OCI-LY7 (cell line): ENCODE results near the gene PIAS4.

Experiments
- EZH2phosphoT487 ChIP-seq: fragments of 200-600 bp; sonication (generic); IDR thresholded peaks from 2 replicates; pipeline ENCODE4 v1.6.1; 2018; ENCODE audit warnings: low read depth, borderline replicate concordance, mild to moderate bottlenecking, mixed run types, antibody characterized with exemption, low read length, moderate library complexity, mixed read lengths
- TF ChIP-seq, protein P1 (sequence below): fragments of 200-600 bp; sonication (generic); conservative IDR thresholded peaks from 2 replicates; pipeline ENCODE4 v1.5.1; 2014; ENCODE audit warnings: mild to moderate bottlenecking, antibody characterized with exemption, low read length, moderate library complexity, mixed read lengths

DNA sequence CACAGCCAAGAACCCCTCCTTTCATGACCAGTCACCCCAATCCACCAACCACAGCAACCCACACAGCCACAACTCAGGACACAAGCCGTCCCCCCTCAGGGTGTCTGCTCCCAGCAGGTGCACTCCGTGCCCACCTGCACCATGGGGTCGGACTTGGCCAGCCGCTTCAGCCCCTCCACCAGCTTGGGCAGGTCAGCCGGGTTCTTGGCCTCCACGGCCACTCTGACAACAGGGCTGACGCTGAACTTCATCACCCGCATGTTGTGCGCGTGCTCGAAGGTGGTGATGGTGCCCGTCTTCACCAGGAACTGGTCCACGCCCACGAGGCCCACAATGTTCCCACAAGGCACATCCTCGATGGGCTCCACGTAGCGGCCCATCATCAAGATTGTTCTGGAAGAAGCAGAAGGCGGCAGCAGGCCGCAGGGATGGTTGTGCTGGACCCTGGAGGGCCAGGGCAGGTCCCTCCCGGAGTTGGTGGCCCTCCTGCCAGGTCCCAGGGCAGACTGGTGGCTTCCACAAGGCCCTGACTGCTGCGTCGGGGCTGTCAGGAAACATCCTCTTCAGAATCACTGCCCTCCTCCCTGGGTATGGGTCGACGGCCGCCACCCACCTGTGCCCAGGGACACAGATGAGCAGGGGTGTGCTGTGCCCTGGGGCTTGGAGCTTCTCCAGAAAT, 27.7 kb upstream of the PIAS4 start:
- TF ChIP-seq, protein P1, sequence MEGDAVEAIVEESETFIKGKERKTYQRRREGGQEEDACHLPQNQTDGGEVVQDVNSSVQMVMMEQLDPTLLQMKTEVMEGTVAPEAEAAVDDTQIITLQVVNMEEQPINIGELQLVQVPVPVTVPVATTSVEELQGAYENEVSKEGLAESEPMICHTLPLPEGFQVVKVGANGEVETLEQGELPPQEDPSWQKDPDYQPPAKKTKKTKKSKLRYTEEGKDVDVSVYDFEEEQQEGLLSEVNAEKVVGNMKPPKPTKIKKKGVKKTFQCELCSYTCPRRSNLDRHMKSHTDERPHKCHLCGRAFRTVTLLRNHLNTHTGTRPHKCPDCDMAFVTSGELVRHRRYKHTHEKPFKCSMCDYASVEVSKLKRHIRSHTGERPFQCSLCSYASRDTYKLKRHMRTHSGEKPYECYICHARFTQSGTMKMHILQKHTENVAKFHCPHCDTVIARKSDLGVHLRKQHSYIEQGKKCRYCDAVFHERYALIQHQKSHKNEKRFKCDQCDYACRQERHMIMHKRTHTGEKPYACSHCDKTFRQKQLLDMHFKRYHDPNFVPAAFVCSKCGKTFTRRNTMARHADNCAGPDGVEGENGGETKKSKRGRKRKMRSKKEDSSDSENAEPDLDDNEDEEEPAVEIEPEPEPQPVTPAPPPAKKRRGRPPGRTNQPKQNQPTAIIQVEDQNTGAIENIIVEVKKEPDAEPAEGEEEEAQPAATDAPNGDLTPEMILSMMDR, result no peak
- no peak for TF ChIP-seq EZH2phosphoT487
